Loucy (cell line): ENCODE data around the gene TMPRSS5.

ENCODE experiments used
- H2AFZ ChIP-seq: fragments of 200-600 bp; sonication (generic); 2 replicates; pipeline ENCODE4 v1.6.0; 2016; ENCODE audit warnings: antibody characterized with exemption, mild to moderate bottlenecking, low read length, moderate library complexity
- H3F3A ChIP-seq: fragments of 200-600 bp; 2 replicates; pipeline ENCODE4 v1.6.0; 2016; ENCODE audit warnings: antibody characterized with exemption, low read depth, mild to moderate bottlenecking
- H3K27me3 ChIP-seq: fragments of 200-600 bp; sonication (generic); 2 replicates; pipeline ENCODE4 v1.6.1; 2014; ENCODE audit warnings: low read length, mild to moderate bottlenecking; ENCODE audit not compliant: insufficient read depth, poor library complexity, severe bottlenecking
- H3K36me3 ChIP-seq: fragments of 200-600 bp; sonication (generic); 2 replicates; pipeline ENCODE4 v1.6.1; 2016; ENCODE audit warnings: low read length; ENCODE audit not compliant: insufficient read depth
- H3K4me1 ChIP-seq: fragments of 200-600 bp; sonication (generic); 2 replicates; pipeline ENCODE4 v1.5.1; 2014; ENCODE audit warnings: low read length, mild to moderate bottlenecking; ENCODE audit not compliant: insufficient read depth, poor library complexity, severe bottlenecking
- H3K4me2 ChIP-seq: fragments of 200-600 bp; sonication (generic); 2 replicates; pipeline ENCODE4 v1.6.0; 2014; ENCODE audit warnings: antibody characterized with exemption, low read length, low read depth, mild to moderate bottlenecking; ENCODE audit not compliant: poor library complexity, severe bottlenecking
- H3K4me3 ChIP-seq: fragments of 200-600 bp; sonication (generic); 2 replicates; pipeline ENCODE4 v1.5.1; 2014; ENCODE audit warnings: low read length, mild to moderate bottlenecking, mixed read lengths; ENCODE audit not compliant: poor library complexity, severe bottlenecking
- H3K79me2 ChIP-seq: fragments of 200-600 bp; sonication (generic); 2 replicates; pipeline ENCODE4 v1.6.1; 2014; ENCODE audit warnings: low read length; ENCODE audit not compliant: insufficient read depth
- H3K9ac ChIP-seq: fragments of 200-600 bp; sonication (generic); 2 replicates; pipeline ENCODE4 v1.6.0; 2014; ENCODE audit warnings: mild to moderate bottlenecking, low read depth, low read length, moderate library complexity; ENCODE audit not compliant: poor library complexity, severe bottlenecking
- H3K9me2 ChIP-seq: fragments of 200-600 bp; sonication (generic); replicated peaks from 2 replicates; pipeline ENCODE4 v1.6.1; 2016; ENCODE audit warnings: low read depth, low read length, mixed read lengths
- H3K9me3 ChIP-seq: fragments of 200-600 bp; sonication (generic); 2 replicates; pipeline ENCODE4 v1.6.1; 2014; ENCODE audit warnings: mild to moderate bottlenecking, antibody characterized with exemption, low read length, low read depth; ENCODE audit not compliant: insufficient read depth
- H4K20me1 ChIP-seq: fragments of 200-600 bp; sonication (generic); 2 replicates; pipeline ENCODE4 v1.6.0; 2014; ENCODE audit warnings: antibody characterized with exemption, low read length, mild to moderate bottlenecking; ENCODE audit not compliant: insufficient read depth, poor library complexity, severe bottlenecking
- CTCF ChIP-seq: fragments of 200-600 bp; sonication (generic); conservative IDR thresholded peaks from 2 replicates; pipeline ENCODE4 v1.5.1; 2014; ENCODE audit warnings: mild to moderate bottlenecking, antibody characterized with exemption, low read length
- EZH2phosphoT487 ChIP-seq: fragments of 200-600 bp; IDR thresholded peaks from 2 replicates; pipeline ENCODE4 v1.6.1; 2018; ENCODE audit warnings: antibody characterized with exemption, mild to moderate bottlenecking, moderate library complexity, borderline replicate concordance

The TMPRSS5 gene

DNA sequence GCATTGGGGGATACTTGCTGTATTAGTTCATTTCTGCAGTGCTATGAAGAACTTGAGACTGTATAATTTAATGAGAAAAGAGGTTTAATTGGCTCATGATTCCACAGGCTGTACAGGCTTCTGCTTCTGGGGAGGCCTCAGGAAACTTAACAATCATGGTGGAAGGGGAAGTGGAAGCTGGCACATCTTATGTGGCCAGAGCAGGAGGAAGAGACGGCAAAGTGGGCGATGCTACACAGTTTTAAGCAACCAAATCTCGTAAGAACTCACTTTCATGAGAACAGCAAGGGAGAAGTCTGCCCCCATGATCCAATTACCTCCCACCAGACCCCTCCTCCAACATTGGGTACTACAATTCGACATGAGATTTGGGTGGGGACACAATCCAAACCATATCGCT, 55.1 kb downstream of the TMPRSS5 start:
- Histone ChIP-seq H3K9me3 (no peaks in the 10 kb centered on the region), H3K4me2 (no peak overlapping the region), H3K4me3 (no peak overlapping the region), H3K9ac (no peak overlapping the region), H2AFZ (no peak overlapping the region), H3K27me3 (no peaks in the 10 kb centered on the region), H3K4me1 (no peaks in the 10 kb centered on the region), H3K79me2 (no peaks in the 10 kb centered on the region), H3K9me2 (no peaks in the 10 kb centered on the region), H4K20me1 (no peaks in the 10 kb centered on the region), H3F3A (no peaks in the 10 kb centered on the region), H3K36me3 (no peaks in the 10 kb centered on the region)
- TF ChIP-seq CTCF (no peak), EZH2phosphoT487 (no peak)

DNA sequence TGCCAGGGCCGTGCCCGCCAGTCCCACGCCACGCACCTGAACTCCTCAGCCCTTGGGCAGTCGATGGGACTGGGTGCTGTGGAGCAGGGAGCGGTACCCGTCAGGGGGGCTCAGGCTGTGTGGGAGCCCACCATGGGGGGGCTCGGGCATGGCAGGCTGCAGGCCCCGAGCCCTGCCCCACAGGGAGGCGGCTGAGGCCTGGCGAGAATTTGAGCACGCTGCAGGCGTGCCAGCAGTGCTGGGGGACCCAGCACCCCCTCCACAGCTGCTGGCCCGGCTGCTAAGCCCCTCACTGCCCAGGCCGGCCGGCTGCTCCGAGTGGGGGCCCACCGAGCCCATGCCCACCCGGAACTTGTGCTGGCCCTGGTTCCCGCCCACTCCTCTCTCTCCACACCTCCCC, 56.8 kb downstream of the TMPRSS5 start:
- Histone ChIP-seq H3K9ac (no peak overlapping the region), H3K9me2 (no peaks in the 10 kb centered on the region), H2AFZ (no peak overlapping the region), H3K9me3 (no peaks in the 10 kb centered on the region), H4K20me1 (no peaks in the 10 kb centered on the region), H3K27me3 (no peaks in the 10 kb centered on the region), H3K4me3 (no peak overlapping the region), H3K4me2 (no peak overlapping the region), H3K79me2 (no peaks in the 10 kb centered on the region), H3K4me1 (no peaks in the 10 kb centered on the region), H3K36me3 (no peaks in the 10 kb centered on the region), H3F3A (no peaks in the 10 kb centered on the region)
- no peak for TF ChIP-seq CTCF

- no peaks in the 10 kb centered on the region for H3K79me2 ChIP-seq
Measured at GRCh38 chr11:113647856-113648255, 58.3 kb downstream of the TMPRSS5 start.

DNA sequence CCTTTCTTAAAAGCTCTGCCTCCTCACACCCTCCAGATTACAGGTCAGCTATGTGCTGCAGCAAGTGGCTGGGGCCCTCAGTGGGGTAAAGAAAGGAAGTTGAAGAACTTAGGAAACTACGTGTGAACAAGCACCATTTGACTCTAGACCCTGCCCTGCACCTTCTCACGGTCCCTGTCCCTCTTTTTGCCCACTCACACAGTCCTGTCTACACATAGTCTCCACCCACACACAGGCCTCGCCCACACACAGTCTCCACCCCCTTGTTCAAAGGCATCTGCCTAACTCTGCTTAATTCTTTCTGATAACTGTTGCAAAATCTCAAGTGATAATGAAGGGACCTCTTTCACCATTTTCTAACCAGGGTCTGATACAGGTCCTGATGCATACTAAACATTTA, 59.0 kb downstream of the TMPRSS5 start:
- H3K4me2 ChIP-seq = no peak overlapping the region

More at GRCh38 chr11:113647856-113648255, 58.3 kb downstream of the TMPRSS5 start:
- H3K27me3 ChIP-seq = no peaks in the 10 kb centered on the region
- H3K9me2 ChIP-seq = no peaks in the 10 kb centered on the region
- no peaks in the 10 kb centered on the region for H3K36me3 ChIP-seq
- H3K4me3 ChIP-seq = no peak overlapping the region
- no peak overlapping the region for H2AFZ ChIP-seq
- H3K9me3 ChIP-seq = no peaks in the 10 kb centered on the region
- no peak for TF ChIP-seq EZH2phosphoT487
- no peaks in the 10 kb centered on the region for H3F3A ChIP-seq
- no peak overlapping the region for H3K9ac ChIP-seq
- no peak overlapping the region for H3K4me2 ChIP-seq
- H3K4me1 ChIP-seq = no peaks in the 10 kb centered on the region
- no peaks in the 10 kb centered on the region for H4K20me1 ChIP-seq

More for the DNA sequence above, 59.0 kb downstream of the TMPRSS5 start:
- H4K20me1 ChIP-seq = no peaks in the 10 kb centered on the region
- H3K9me3 ChIP-seq = no peaks in the 10 kb centered on the region
- H2AFZ ChIP-seq = no peak overlapping the region
- no peak overlapping the region for H3K9ac ChIP-seq
- H3K9me2 ChIP-seq = no peaks in the 10 kb centered on the region
- H3K27me3 ChIP-seq = no peaks in the 10 kb centered on the region
- no peaks in the 10 kb centered on the region for H3K79me2 ChIP-seq
- H3K4me3 ChIP-seq = no peak overlapping the region
- no peaks in the 10 kb centered on the region for H3F3A ChIP-seq
- no peaks in the 10 kb centered on the region for H3K4me1 ChIP-seq
- TF ChIP-seq CTCF (no peak), EZH2phosphoT487 (no peak)
- H3K36me3 ChIP-seq = no peaks in the 10 kb centered on the region
